RWPE1 (cell line): Measurements from ENCODE around the gene TMEM125.

ENCODE experiments used
- CTCF ChIA-PET: fragments of 350-600 bp; sonication (Branson Sonifier 250); formaldehyde crosslinking; extraction: SDS; loops from one replicate; lab custom pipeline; 2021; lab: Yijun Ruan, JAX
- POLR2A ChIA-PET: fragments of 400-600 bp; formaldehyde crosslinking; extraction: SDS; loops from one replicate; lab custom pipeline; 2020; ENCODE audit warnings: antibody characterized with exemption; ENCODE audit not compliant: low non-redundant PET; lab: Yijun Ruan, JAX
- DNase-seq: peaks from one replicate; pipeline ENCODE4 v3.0.0; 2012; ENCODE audit warnings: low spot score
- H3K27ac ChIP-seq: fragments of 450-650 bp; 2 replicates; pipeline ENCODE4 v1.5.1; 2017
- TF ChIP-seq, protein P1 (sequence below): fragments of 450-650 bp; conservative IDR thresholded peaks from 2 replicates; pipeline ENCODE4 v1.5.1; 2017; ENCODE audit warnings: low read depth, mild to moderate bottlenecking

TMEM125 gene

DNA sequence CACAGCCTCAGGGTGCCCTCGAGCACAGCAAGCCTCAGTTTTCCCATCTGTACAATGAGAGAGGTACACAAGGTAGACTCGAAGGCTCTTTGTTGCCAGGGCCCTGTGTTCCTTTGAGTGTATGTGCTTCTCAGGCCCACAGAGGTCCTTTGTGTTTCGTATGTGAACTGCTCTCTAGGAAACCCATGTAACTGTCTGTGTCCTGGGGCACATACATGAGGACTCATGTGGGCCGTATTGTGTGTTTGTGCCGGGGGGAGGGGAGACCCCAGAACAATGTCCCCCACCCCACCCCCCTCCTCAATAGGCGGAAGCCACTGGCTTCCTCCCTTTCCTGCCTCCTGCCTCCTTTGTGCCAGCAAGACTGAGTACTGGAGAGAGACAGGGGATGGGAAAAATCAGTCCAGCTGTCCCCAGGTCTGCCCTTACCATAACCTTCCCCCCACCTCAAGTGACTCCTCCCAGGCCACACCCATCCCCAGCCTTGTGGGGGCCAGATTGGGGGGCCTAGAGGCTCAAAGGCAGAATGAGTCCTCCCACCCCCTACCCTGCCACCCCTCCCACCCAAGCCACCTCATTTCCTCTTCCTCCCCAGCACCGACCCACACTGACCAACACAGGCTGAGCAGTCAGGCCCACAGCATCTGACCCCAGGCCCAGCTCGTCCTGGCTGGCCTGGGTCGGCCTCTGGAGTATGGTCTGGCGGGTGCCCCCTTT, 30.8 kb downstream of the TMEM125 start, which contains the start of gene TIE1:
Gene TIE1 (plus strand): TSS at position 605 of the 717 bp plus-strand sequence. CDS start 90 bp downstream, at position 695.
- ChIA-PET POLR2A (no interaction called here), CTCF (no interaction called here)
- DNase-seq, result no peak
- no peak within 1 kb of the TSS for H3K27ac ChIP-seq
- TF ChIP-seq, protein P1, sequence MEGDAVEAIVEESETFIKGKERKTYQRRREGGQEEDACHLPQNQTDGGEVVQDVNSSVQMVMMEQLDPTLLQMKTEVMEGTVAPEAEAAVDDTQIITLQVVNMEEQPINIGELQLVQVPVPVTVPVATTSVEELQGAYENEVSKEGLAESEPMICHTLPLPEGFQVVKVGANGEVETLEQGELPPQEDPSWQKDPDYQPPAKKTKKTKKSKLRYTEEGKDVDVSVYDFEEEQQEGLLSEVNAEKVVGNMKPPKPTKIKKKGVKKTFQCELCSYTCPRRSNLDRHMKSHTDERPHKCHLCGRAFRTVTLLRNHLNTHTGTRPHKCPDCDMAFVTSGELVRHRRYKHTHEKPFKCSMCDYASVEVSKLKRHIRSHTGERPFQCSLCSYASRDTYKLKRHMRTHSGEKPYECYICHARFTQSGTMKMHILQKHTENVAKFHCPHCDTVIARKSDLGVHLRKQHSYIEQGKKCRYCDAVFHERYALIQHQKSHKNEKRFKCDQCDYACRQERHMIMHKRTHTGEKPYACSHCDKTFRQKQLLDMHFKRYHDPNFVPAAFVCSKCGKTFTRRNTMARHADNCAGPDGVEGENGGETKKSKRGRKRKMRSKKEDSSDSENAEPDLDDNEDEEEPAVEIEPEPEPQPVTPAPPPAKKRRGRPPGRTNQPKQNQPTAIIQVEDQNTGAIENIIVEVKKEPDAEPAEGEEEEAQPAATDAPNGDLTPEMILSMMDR, result no peak

DNA sequence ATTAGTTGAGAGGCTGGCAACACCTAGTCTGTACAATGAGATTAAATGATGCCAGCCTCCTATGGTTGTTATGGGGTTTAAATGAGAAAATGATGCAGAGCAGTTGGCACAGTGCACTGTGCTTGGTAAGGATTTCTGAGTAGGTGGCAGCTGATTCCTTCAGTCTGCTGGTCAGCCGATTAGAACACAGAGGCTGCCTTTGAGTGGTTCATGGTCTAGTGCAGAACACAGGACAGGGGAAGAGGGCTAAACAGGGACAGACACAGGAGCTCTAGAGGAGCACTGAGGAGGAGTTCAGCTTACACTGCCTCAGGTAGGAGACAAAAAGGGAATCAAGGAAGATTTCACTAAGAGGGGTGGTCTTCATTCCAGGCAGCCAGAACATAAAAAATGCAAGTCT, 32.4 kb downstream of the TMEM125 start:
- CTCF ChIA-PET, result interaction anchor here (1.3 kb wide), 1 partner anchor 17 kb away, joined by 4 read pairs; the partner anchor contains the start of gene C1orf210
- DNase-seq, result no peak
- no peak overlapping the region for H3K27ac ChIP-seq
- TF ChIP-seq, protein P1, result no peak
- POLR2A ChIA-PET, result no interaction called here

DNA sequence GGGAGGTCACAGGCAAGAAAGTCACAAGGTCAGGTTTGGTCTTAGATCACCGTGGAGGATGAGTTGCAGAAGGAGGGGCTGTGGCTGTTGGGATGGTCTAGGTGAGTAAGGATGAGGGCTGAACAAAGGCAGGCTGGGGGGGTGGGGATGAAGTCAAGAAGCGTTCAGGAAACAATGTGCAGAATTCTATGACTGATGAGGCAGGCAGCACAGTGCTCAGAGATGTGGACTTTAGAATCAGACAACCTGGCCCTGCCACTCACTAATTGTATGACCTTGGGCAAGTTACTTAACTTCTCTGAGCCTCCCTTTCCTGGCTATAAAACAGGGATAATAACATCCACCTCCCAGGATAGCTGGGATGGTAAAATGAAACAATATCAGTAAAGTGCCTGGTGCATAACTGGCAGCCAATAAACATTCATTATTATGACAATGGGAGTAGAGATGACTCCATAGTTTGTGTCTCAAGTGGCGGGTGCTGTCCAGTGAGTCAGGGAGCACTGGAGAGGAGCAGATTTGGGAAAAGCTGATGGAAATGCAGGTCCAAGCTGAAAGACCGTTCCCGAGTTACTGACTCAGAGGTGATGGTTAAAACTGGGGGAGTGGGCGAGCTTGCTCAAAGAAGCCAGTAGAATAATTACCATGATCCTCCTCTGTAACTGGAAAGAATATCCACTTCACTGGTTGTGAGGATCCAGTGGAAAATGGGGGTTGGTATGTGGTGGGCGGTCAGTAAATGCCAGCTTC, 33.1 kb downstream of the TMEM125 start:
- ChIA-PET CTCF (interaction anchor here (1.3 kb wide), 1 partner anchor 18 kb away, joined by 4 read pairs; the partner anchor contains the start of gene C1orf210), POLR2A (no interaction called here)
- TF ChIP-seq, protein P1, result no peak
- DNase-seq, result no peak
- no peak overlapping the region for H3K27ac ChIP-seq

DNA sequence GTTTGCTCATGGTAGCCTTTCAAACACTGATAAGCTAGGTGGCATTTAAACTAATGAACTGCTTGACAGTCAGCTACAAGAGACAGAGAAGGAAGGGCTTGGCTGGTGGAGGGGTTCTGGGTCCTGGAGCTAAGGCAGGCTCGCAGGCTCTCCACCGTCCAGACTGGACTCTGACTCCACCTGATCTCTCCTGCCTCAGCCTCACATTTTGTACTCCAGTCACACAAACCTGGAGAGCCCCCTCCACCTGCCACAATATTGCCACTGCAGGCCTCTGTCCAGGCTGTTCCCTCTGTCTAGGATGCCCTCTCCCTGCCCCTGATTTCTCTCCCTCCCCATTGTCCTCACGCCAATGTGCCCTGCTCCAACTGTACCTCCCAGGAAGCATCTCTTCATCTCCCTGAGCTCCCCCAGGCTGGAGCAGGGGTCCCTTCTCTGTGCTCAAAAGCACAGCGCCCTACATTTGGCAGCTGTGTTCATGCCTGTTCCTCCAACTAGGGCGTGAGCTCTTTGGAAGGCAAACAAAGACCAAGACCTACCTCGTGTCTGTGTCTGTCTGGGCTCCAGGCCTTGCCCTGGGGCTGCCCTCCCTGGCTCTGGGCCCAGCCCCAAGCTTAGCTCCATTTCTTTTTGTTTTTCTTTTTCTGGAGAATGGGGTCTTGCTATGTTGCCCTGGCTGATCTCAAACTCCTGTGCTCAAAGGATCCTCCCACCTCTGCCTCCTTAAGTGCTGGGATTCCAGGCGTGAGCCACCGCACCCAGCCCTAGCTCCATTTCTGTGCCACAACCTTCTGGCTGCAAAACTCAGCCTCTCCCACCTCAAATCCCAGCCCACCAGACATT, 33.9 kb downstream of the TMEM125 start:
- ChIA-PET POLR2A (no interaction called here), CTCF (interaction anchor here (0.7 kb wide), 1 partner anchor 38 kb away, joined by 3 read pairs; no protein-coding TSS in a partner anchor)
- TF ChIP-seq, protein P1, result no peak
- H3K27ac ChIP-seq, result no peak overlapping the region
- DNase-seq, result no peak

DNA sequence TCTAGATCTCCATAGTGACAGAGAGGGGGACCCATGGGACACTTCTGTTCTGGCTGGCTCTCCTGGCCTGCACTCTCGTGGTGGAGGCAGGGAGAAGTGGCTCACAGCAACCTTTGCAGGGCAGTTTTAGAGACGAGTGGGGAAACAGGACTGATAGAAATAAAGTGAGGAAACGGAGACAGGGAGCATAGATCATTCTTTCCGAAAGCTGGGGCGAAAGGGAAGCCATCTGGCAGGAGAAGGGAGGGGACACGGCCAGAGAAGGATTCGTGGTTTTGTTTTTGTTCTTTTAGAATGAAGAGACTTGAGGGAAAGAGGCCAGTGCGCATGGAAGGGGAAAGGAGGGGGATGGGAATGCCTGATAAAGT, 34.5 kb downstream of the TMEM125 start:
- POLR2A ChIA-PET, result no interaction called here
- no peak overlapping the region for H3K27ac ChIP-seq
- TF ChIP-seq, protein P1, result no peak
- CTCF ChIA-PET, result no interaction called here
- DNase-seq, result no peak
